ENCODE results near the gene FSTL1.

FSTL1 gene

GRCh38 chr3:120353463-120353862 is 97.3 kb downstream of the FSTL1 start:
- no peak for DNase-seq (ENCODE audit: low read depth)

GRCh38 chr3:120352017-120352416 is 98.8 kb downstream of the FSTL1 start:
- DNase-seq (ENCODE audit: low read depth): no peak

- DNase-seq (ENCODE audit: low read depth): no peak
These were observed 100.3 kb downstream of the FSTL1 start for GRCh38 chr3:120350401-120350941.

- DNase-seq (ENCODE audit: low read depth): no peak
These were observed 101.0 kb downstream of the FSTL1 start for GRCh38 chr3:120349855-120350125.

- DNase-seq (ENCODE audit: low read depth): peak; percentile 84
These were observed 101.6 kb downstream of the FSTL1 start, which contains the start of gene LRRC58 for GRCh38 chr3:120348991-120349854. LRRC58 (minus strand) TSS chr3:120349354; CDS start chr3:120349243, 111 bp downstream.

GRCh38 chr3:120348065-120348990 is 102.5 kb downstream of the FSTL1 start:
- DNase-seq (ENCODE audit: low read depth): peak; percentile 29

GRCh38 chr3:120344349-120344748 is 106.4 kb downstream of the FSTL1 start:
- no peak for DNase-seq (ENCODE audit: low read depth)

Data from stimulated activated CD4-positive, alpha-beta T cell treated with anti-CD3 and anti-CD28 coated beads, Interleukin-2, amount 100 ng/mL, for 4 hours (primary cell).